Prostate gland (tissue), 2 donors: ENCODE data around the gene G3BP1.

Experiments
- CTCF ChIP-seq, 4 experiments: fragments of 200-600 bp in 2 of 4; fragments of 450-650 bp in 2 of 4; sonication (generic) in 2 of 4; IDR thresholded peaks; 1 replicate in 3 of 4; 2 replicates in 1 of 4; pipeline ENCODE4 v1.5.1; 2016 to 2019; ENCODE audit warnings: antibody characterized with exemption in 4 of 4, mild to moderate bottlenecking in 2 of 4, moderate library complexity in 2 of 4
- POLR2A ChIP-seq: fragments of 450-650 bp; IDR thresholded peaks from one replicate; pipeline ENCODE4 v1.6.1; 2016; ENCODE audit warnings: antibody characterized with exemption, mild to moderate bottlenecking

GRCh38 chr5:151846765-151847164 is 75.0 kb downstream of the G3BP1 start:
- TF ChIP-seq POLR2A (no peak), CTCF (IDR thresholded peaks at IDR 0.05) (no peak)
